Activated naive CD4-positive, alpha-beta T cell treated with anti-CD3 and anti-CD28 coated beads, Interleukin-2, amount 50 U/mL, for 24 hours (primary cell): ENCODE results near the gene RFX6.

ENCODE experiments used
- H3K27ac Mint-ChIP-seq: one replicate; pipeline ENCODE4 v1.8.0; 2021; ENCODE audit warnings: mild to moderate bottlenecking, mixed read lengths
- H3K27me3 Mint-ChIP-seq: one replicate; pipeline ENCODE4 v1.8.0; 2021; ENCODE audit warnings: mixed read lengths
- H3K36me3 Mint-ChIP-seq: one replicate; pipeline ENCODE4 v1.8.0; 2021; ENCODE audit warnings: mixed read lengths
- H3K4me1 Mint-ChIP-seq: one replicate; pipeline ENCODE4 v1.8.0; 2021; ENCODE audit warnings: mixed read lengths
- H3K4me3 Mint-ChIP-seq: one replicate; pipeline ENCODE4 v1.8.0; 2021; ENCODE audit warnings: mild to moderate bottlenecking, mixed read lengths
- H3K9me3 Mint-ChIP-seq: one replicate; pipeline ENCODE4 v1.8.0; 2021; ENCODE audit warnings: mixed read lengths

Gene RFX6

GRCh38 chr6:116933485-116933884 lies 56.4 kb downstream of the RFX6 start:
- H3K4me3 Mint-ChIP-seq = no peak overlapping the region
- H3K9me3 Mint-ChIP-seq = no peaks in the 10 kb centered on the region
- no peak overlapping the region for H3K27ac Mint-ChIP-seq
- H3K36me3 Mint-ChIP-seq = no peaks in the 10 kb centered on the region
- no peaks in the 10 kb centered on the region for H3K27me3 Mint-ChIP-seq
- no peaks in the 10 kb centered on the region for H3K4me1 Mint-ChIP-seq

- Mint-ChIP-seq H3K9me3 (no peaks in the 10 kb centered on the region), H3K4me1 (no peaks in the 10 kb centered on the region), H3K36me3 (no peaks in the 10 kb centered on the region), H3K27ac (no peak overlapping the region), H3K27me3 (no peaks in the 10 kb centered on the region), H3K4me3 (no peak overlapping the region)
Observed at GRCh38 chr6:116938305-116938704, 61.3 kb downstream of the RFX6 start.

- Mint-ChIP-seq H3K4me1 (no peaks in the 10 kb centered on the region), H3K27me3 (peaks cover 6% of the 10 kb centered on the region), H3K36me3 (no peaks in the 10 kb centered on the region), H3K4me3 (no peak overlapping the region), H3K9me3 (no peaks in the 10 kb centered on the region), H3K27ac (no peak overlapping the region)
Observed at GRCh38 chr6:116941727-116942126, 64.7 kb downstream of the RFX6 start.

GRCh38 chr6:116945809-116946208 lies 68.8 kb downstream of the RFX6 start:
- Mint-ChIP-seq H3K4me1 (no peaks in the 10 kb centered on the region), H3K27me3 (peaks cover 7% of the 10 kb centered on the region), H3K4me3 (no peak overlapping the region), H3K9me3 (no peaks in the 10 kb centered on the region), H3K36me3 (no peaks in the 10 kb centered on the region), H3K27ac (no peak overlapping the region)

- Mint-ChIP-seq H3K9me3 (no peaks in the 10 kb centered on the region), H3K4me3 (no peak overlapping the region), H3K27me3 (peaks cover 7% of the 10 kb centered on the region), H3K36me3 (no peaks in the 10 kb centered on the region), H3K27ac (no peak overlapping the region), H3K4me1 (no peaks in the 10 kb centered on the region)
Observed at GRCh38 chr6:116948533-116949304, 71.7 kb downstream of the RFX6 start.

GRCh38 chr6:116949964-116950363 lies 72.9 kb downstream of the RFX6 start:
- H3K4me3 Mint-ChIP-seq = no peak overlapping the region
- H3K4me1 Mint-ChIP-seq = no peaks in the 10 kb centered on the region
- no peaks in the 10 kb centered on the region for H3K36me3 Mint-ChIP-seq
- H3K27me3 Mint-ChIP-seq = peaks cover 7% of the 10 kb centered on the region
- no peak overlapping the region for H3K27ac Mint-ChIP-seq
- no peaks in the 10 kb centered on the region for H3K9me3 Mint-ChIP-seq

GRCh38 chr6:116954335-116954734 lies 77.3 kb downstream of the RFX6 start:
- Mint-ChIP-seq H3K27me3 (no peaks in the 10 kb centered on the region), H3K9me3 (no peaks in the 10 kb centered on the region), H3K4me3 (no peak overlapping the region), H3K27ac (no peak overlapping the region), H3K4me1 (no peaks in the 10 kb centered on the region), H3K36me3 (no peaks in the 10 kb centered on the region)

- H3K27ac Mint-ChIP-seq = no peak overlapping the region
- no peak overlapping the region for H3K4me3 Mint-ChIP-seq
- no peaks in the 10 kb centered on the region for H3K4me1 Mint-ChIP-seq
- H3K27me3 Mint-ChIP-seq = no peaks in the 10 kb centered on the region
- H3K36me3 Mint-ChIP-seq = no peaks in the 10 kb centered on the region
- H3K9me3 Mint-ChIP-seq = no peaks in the 10 kb centered on the region
Observed at GRCh38 chr6:116954938-116955337, 77.9 kb downstream of the RFX6 start.

GRCh38 chr6:116955773-116956172 lies 78.7 kb downstream of the RFX6 start:
- no peaks in the 10 kb centered on the region for H3K27me3 Mint-ChIP-seq
- H3K9me3 Mint-ChIP-seq = no peaks in the 10 kb centered on the region
- no peak overlapping the region for H3K4me3 Mint-ChIP-seq
- H3K4me1 Mint-ChIP-seq = no peaks in the 10 kb centered on the region
- no peak overlapping the region for H3K27ac Mint-ChIP-seq
- H3K36me3 Mint-ChIP-seq = no peaks in the 10 kb centered on the region

- H3K4me3 Mint-ChIP-seq = no peak overlapping the region
- no peaks in the 10 kb centered on the region for H3K4me1 Mint-ChIP-seq
- H3K27ac Mint-ChIP-seq = no peak overlapping the region
- H3K36me3 Mint-ChIP-seq = no peaks in the 10 kb centered on the region
- H3K27me3 Mint-ChIP-seq = peaks cover 4% of the 10 kb centered on the region
- H3K9me3 Mint-ChIP-seq = no peaks in the 10 kb centered on the region
Observed at GRCh38 chr6:116963972-116964371, 86.9 kb downstream of the RFX6 start.

- Mint-ChIP-seq H3K36me3 (no peaks in the 10 kb centered on the region), H3K4me3 (no peak overlapping the region), H3K27me3 (peaks cover 8% of the 10 kb centered on the region), H3K27ac (no peak overlapping the region), H3K4me1 (no peaks in the 10 kb centered on the region), H3K9me3 (no peaks in the 10 kb centered on the region)
Observed at GRCh38 chr6:116966675-116967576, 89.9 kb downstream of the RFX6 start.

GRCh38 chr6:116969211-116969863 lies 92.3 kb downstream of the RFX6 start:
- Mint-ChIP-seq H3K36me3 (no peaks in the 10 kb centered on the region), H3K27me3 (peaks cover 8% of the 10 kb centered on the region), H3K27ac (no peak overlapping the region), H3K9me3 (no peaks in the 10 kb centered on the region), H3K4me3 (no peak overlapping the region), H3K4me1 (no peaks in the 10 kb centered on the region)

- H3K4me1 Mint-ChIP-seq = no peaks in the 10 kb centered on the region
- H3K27me3 Mint-ChIP-seq = peaks cover 5% of the 10 kb centered on the region
Observed at GRCh38 chr6:116971959-116972358, 94.9 kb downstream of the RFX6 start.

GRCh38 chr6:116973976-116974375 lies 96.9 kb downstream of the RFX6 start:
- no peaks in the 10 kb centered on the region for H3K4me1 Mint-ChIP-seq
- H3K36me3 Mint-ChIP-seq = no peaks in the 10 kb centered on the region
- no peaks in the 10 kb centered on the region for H3K9me3 Mint-ChIP-seq
- H3K4me3 Mint-ChIP-seq = no peak overlapping the region
- H3K27ac Mint-ChIP-seq = no peak overlapping the region
- peaks cover 3% of the 10 kb centered on the region for H3K27me3 Mint-ChIP-seq

More at GRCh38 chr6:116971959-116972358, 94.9 kb downstream of the RFX6 start:
- Mint-ChIP-seq H3K27ac (no peak overlapping the region), H3K4me3 (no peak overlapping the region), H3K36me3 (no peaks in the 10 kb centered on the region), H3K9me3 (no peaks in the 10 kb centered on the region)

GRCh38 chr6:116974526-116975316 lies 97.7 kb downstream of the RFX6 start:
- H3K9me3 Mint-ChIP-seq = no peaks in the 10 kb centered on the region

More at GRCh38 chr6:116974526-116975316, 97.7 kb downstream of the RFX6 start:
- H3K36me3 Mint-ChIP-seq = no peaks in the 10 kb centered on the region
- no peaks in the 10 kb centered on the region for H3K4me1 Mint-ChIP-seq
- H3K27ac Mint-ChIP-seq = no peak overlapping the region
- no peak overlapping the region for H3K4me3 Mint-ChIP-seq
- peaks cover 3% of the 10 kb centered on the region for H3K27me3 Mint-ChIP-seq
